Measurements from ENCODE around the gene ISYNA1. TPM values are rescaled to one million over a fixed set of nuclear protein-coding genes. Genes with fewer than 3 reads are reported as not detected.

The ISYNA1 gene
- total RNA-seq, 1 donor from 2014 or later: 278 TPM

DNA sequence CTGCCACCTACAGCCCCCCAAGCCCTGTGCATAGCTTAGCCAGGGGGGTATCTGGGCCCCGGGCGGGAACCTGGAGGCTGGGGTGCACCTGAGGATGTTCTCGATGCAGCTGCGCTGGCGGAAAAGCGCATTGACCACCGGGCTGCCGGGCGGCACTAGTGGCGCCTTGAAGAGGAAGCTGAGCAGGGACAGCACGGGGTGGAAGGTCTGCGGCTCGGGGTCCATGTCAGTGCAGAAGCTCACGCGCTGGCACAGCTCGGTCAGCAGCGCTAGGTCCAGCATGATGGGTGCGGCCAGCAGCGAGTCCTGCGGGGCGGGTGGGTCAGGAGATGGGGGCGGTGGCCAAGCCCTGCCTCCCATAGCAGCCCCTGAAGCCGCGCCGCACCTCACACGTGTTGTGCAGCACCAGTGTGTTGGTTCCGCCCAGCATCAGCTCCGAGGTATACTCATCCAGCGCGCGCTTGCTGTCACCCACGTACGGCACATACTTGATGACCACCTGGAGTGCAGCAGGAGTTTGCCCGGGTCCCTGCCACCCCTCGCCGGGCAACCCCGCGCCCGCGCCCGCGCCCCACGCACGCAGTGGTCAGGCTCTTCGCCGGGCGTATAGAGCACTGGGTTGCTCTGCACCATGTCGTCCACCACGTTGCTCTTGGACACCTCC, 2.6 kb downstream of the ISYNA1 start:
- Mint-ChIP-seq H3K9me3 (no peaks in the 10 kb centered on the region), H3K36me3 (no peaks in the 10 kb centered on the region), H3K27ac (no peak overlapping the region), H3K27me3 (no peaks in the 10 kb centered on the region), H3K4me3 (peak overlapping the region; percentile 84), H3K4me1 (ENCODE audit: unreplicated experiment) (peaks cover 22% of the 10 kb centered on the region)
- TF ChIP-seq, protein P1, sequence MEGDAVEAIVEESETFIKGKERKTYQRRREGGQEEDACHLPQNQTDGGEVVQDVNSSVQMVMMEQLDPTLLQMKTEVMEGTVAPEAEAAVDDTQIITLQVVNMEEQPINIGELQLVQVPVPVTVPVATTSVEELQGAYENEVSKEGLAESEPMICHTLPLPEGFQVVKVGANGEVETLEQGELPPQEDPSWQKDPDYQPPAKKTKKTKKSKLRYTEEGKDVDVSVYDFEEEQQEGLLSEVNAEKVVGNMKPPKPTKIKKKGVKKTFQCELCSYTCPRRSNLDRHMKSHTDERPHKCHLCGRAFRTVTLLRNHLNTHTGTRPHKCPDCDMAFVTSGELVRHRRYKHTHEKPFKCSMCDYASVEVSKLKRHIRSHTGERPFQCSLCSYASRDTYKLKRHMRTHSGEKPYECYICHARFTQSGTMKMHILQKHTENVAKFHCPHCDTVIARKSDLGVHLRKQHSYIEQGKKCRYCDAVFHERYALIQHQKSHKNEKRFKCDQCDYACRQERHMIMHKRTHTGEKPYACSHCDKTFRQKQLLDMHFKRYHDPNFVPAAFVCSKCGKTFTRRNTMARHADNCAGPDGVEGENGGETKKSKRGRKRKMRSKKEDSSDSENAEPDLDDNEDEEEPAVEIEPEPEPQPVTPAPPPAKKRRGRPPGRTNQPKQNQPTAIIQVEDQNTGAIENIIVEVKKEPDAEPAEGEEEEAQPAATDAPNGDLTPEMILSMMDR (conservative IDR thresholded peaks at IDR 0.05): no peak
- no peak for DNase-seq (ENCODE audit: extremely low spot score, unreplicated experiment)

DNA sequence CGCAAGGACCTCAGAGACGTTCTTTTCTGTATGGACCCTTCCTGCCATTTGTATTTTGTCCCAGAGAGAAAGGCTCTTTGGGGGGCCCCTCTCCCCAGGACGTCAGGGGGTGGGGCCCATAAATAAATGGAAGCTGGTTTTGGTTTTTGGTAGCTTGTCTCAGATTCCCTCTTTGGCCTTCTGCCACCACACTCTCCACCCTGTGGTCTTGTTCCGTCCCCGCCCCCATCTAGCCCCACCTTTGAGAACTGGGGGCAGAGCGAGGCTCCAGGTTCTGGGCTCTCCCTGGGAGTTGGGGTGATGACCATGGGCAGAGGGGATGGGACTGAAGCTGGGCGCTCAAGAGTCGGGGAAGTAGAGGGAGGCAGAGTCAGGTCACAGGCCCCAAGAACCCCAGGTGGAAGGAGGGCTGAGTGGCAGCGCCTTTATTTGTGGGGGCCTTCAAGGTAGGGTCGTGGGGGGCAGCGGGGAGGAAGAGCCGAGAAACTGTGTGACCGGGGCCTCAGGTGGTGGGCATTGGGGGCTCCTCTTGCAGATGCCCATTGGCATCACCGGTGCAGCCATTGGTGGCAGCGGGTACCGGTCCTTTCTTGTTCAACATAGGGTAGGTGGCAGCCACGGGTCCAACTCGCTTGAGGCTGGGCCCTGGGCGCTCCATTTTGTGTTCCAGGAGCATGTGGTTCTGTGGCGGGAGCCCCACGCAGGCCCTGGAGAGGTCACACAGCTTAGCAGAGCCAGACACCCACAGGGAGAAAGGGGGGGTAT, 3.3 kb downstream of the ISYNA1 start:
- Mint-ChIP-seq H3K4me3 (peak overlapping the region; percentile 81), H3K9me3 (no peaks in the 10 kb centered on the region), H3K4me1 (ENCODE audit: unreplicated experiment) (peaks cover 20% of the 10 kb centered on the region), H3K27me3 (no peaks in the 10 kb centered on the region), H3K27ac (no peak overlapping the region), H3K36me3 (no peaks in the 10 kb centered on the region)
- no peak for DNase-seq (ENCODE audit: extremely low spot score, unreplicated experiment)
- TF ChIP-seq, protein P1 (conservative IDR thresholded peaks at IDR 0.05): no peak

DNA sequence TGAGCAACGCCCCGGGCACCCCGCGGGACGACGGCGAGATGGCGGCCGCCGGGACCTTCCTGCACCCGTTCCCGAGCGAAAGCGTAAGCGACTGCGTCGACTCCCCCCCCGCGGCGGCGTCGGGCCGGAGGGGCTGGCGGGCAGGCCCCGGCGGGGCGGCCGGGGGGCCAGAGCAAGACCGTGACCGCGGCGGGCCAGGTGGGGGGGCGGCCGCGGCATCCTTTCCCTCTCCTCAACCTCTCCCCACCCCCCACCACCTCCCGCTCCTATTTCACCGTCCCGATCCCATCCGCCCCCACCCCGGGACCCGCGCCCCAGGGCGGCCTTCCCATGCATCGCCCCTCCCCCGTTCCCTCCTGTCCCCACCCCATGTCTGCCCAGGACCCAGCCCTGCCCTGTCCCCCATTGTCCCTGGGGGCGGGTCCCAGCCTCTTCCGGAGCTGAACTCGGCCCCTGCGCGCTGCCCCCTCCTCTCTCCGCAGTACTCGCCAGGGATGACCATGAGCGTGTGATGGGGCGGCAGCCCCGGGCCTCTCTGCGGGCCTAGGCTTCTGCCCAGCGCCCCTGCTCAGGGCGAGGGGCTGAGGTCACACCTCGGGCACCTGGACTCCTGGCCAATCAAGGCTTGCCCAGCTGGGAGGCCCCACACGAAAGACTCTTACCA, 4.1 kb downstream of the ISYNA1 start:
- Mint-ChIP-seq H3K36me3 (no peaks in the 10 kb centered on the region), H3K9me3 (no peaks in the 10 kb centered on the region), H3K4me3 (peak overlapping the region; percentile 81), H3K4me1 (ENCODE audit: unreplicated experiment) (peaks cover 13% of the 10 kb centered on the region), H3K27ac (no peak overlapping the region), H3K27me3 (no peaks in the 10 kb centered on the region)
- TF ChIP-seq, protein P1 (conservative IDR thresholded peaks at IDR 0.05): no peak
- no peak for DNase-seq (ENCODE audit: extremely low spot score, unreplicated experiment)

DNA sequence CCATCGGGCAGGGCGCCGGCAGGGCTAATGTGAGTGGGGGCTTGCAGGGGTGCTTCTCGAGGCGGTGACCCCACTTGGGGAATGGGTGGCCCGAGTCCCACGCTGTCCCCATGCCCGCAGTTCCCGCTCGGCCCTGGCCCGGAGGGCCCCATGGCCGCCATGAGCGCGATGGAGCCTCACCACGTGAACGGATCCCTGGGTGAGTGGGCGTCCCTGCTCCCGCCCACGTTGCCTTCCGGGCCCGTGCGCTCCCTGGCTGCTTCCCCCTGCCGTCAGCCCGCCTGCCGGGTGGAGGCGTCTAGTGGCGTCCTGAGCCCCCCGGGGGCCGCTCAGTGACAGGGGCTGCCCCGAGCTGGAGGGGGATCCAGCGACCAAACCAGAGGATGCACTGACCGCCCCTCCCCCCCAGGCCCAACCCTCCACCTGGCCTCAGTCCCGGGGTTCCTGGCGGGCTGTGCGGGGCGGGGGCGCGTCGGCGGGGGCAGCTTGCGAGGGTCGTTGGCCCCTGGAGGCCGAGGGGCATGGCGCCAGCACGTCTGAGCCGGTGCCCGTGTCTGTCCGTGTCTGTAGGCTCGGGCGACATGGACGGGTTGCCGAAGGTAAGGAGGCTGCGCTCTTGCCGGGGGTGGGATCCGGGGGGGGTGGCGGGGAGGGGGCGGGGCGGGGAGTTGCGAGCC, 4.8 kb downstream of the ISYNA1 start:
- DNase-seq (ENCODE audit: extremely low spot score, unreplicated experiment): no peak
- Mint-ChIP-seq H3K36me3 (no peaks in the 10 kb centered on the region), H3K27ac (no peak overlapping the region), H3K4me1 (ENCODE audit: unreplicated experiment) (peaks cover 12% of the 10 kb centered on the region), H3K9me3 (no peaks in the 10 kb centered on the region), H3K4me3 (no peak overlapping the region), H3K27me3 (no peaks in the 10 kb centered on the region)
- TF ChIP-seq, protein P1 (conservative IDR thresholded peaks at IDR 0.05): no peak

DNA sequence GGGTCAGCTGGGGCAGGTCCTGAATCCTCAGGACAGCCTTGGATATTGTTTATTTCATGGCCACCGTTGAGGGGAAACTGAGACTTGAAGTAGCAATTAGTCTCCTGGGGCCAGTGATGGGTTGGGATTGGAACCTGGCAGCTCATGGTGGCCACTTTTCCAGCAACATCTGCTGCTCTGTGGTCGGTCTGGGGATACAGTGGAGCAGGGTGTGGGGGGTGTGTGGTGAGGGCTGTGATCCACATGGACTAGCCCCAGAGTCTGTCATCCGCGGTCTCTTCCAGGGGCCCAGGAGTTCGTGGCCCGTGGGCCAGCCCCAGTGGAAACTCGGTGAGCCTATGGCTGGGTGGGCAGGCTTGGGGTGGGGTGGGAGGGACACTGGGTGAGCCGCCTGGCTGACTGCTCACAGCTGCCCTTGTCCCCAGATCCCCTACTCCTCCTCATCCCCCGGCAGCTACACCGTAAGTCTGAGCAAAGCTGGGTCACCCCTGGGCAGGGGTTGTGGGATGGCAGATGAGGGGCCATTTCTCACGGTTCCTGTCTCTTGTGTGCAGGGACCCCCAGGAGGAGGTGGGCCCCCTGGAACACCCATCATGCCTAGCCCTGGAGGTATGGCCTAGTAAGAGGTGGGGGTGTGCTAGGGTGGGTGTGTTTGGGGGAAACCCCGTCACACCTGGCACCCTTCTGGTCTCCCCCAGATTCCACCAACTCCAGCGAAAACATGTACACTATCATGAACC, 5.5 kb downstream of the ISYNA1 start:
- Mint-ChIP-seq H3K36me3 (no peaks in the 10 kb centered on the region), H3K9me3 (no peaks in the 10 kb centered on the region), H3K4me3 (peak overlapping the region; percentile 36), H3K27ac (peak overlapping the region; percentile 48), H3K27me3 (no peaks in the 10 kb centered on the region), H3K4me1 (ENCODE audit: unreplicated experiment) (peaks cover 12% of the 10 kb centered on the region)
- DNase-seq (ENCODE audit: extremely low spot score, unreplicated experiment): no peak
- TF ChIP-seq, protein P1 (conservative IDR thresholded peaks at IDR 0.05): no peak
